ENCODE data around the gene PDGFRB. TPM values are rescaled to one million over a fixed set of nuclear protein-coding genes. Genes with fewer than 3 reads are reported as not detected.
A peak's percentile ranks its signal among the peaks of the same experiment; 100 is the strongest.

PDGFRB gene
- total RNA-seq, 2 experiments from 2014 or later, result 0.58 to 0.74 TPM

- H3K36me3 Mint-ChIP-seq (ENCODE audit: low read depth), result no peaks in the 10 kb centered on the region
- H3K4me3 Mint-ChIP-seq, result no peak overlapping the region
- no peaks in the 10 kb centered on the region for H3K27me3 Mint-ChIP-seq
- ChIA-PET POLR2A (no interaction called here), CTCF (interaction anchor here (0.6 to 2.1 kb wide), 13 partner anchors 18 to 306 kb away, joined by 3 to 13 read pairs (median 3); no protein-coding TSS in a partner anchor)
- ATAC-seq (peak; percentile 93), DNase-seq (peak; percentile 68)
- TF ChIP-seq, protein P1, sequence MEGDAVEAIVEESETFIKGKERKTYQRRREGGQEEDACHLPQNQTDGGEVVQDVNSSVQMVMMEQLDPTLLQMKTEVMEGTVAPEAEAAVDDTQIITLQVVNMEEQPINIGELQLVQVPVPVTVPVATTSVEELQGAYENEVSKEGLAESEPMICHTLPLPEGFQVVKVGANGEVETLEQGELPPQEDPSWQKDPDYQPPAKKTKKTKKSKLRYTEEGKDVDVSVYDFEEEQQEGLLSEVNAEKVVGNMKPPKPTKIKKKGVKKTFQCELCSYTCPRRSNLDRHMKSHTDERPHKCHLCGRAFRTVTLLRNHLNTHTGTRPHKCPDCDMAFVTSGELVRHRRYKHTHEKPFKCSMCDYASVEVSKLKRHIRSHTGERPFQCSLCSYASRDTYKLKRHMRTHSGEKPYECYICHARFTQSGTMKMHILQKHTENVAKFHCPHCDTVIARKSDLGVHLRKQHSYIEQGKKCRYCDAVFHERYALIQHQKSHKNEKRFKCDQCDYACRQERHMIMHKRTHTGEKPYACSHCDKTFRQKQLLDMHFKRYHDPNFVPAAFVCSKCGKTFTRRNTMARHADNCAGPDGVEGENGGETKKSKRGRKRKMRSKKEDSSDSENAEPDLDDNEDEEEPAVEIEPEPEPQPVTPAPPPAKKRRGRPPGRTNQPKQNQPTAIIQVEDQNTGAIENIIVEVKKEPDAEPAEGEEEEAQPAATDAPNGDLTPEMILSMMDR (IDR thresholded peaks at IDR 0.05), result peak; percentile 88
- no peaks in the 10 kb centered on the region for H3K9me3 Mint-ChIP-seq
- no peak overlapping the region for H3K27ac Mint-ChIP-seq
- no peaks in the 10 kb centered on the region for H3K4me1 Mint-ChIP-seq (ENCODE audit: low read depth)
- intact Hi-C loops (cut with micrococcal nuclease), result loop anchor here (2.0 kb wide), 1 partner anchor 89 kb away; no protein-coding TSS in a partner anchor
Measured at GRCh38 chr5:150129813-150130492, 25.7 kb downstream of the PDGFRB start.

GRCh38 chr5:150129454-150129812 lies 26.2 kb downstream of the PDGFRB start:
- Mint-ChIP-seq H3K27ac (no peak overlapping the region), H3K4me1 (ENCODE audit: low read depth) (no peaks in the 10 kb centered on the region), H3K9me3 (no peaks in the 10 kb centered on the region), H3K27me3 (no peaks in the 10 kb centered on the region), H3K36me3 (ENCODE audit: low read depth) (no peaks in the 10 kb centered on the region), H3K4me3 (no peak overlapping the region)
- ATAC-seq, result no peak
- DNase-seq, result no peak
- TF ChIP-seq, protein P1 (IDR thresholded peaks at IDR 0.05), result no peak
- ChIA-PET POLR2A (no interaction called here), CTCF (interaction anchor here (1.1 to 2.0 kb wide), 5 partner anchors 17 to 176 kb away, joined by 3 to 13 read pairs (median 3); no protein-coding TSS in a partner anchor)
- intact Hi-C loops (cut with micrococcal nuclease), result no loop called here

DNA sequence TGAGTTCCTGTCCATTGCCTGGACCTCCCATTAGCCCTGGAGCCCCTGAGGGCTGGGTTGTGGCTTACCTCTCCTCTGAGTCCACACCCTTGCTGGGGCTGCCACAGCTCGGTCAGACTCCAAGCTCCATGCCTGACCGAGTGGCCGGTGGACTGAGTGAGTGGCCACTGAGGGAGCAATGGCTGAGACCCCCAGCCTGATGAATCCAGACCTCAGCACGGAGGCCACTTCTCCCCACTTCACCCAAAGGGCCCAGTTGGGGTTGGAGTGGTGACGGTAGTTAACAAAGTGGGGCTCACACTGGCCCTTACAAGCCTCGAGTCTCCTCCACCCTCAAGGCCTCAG lies 28.8 kb downstream of the PDGFRB start:
- Mint-ChIP-seq H3K4me1 (ENCODE audit: low read depth) (no peaks in the 10 kb centered on the region), H3K27ac (no peak overlapping the region), H3K9me3 (no peaks in the 10 kb centered on the region), H3K4me3 (no peak overlapping the region), H3K36me3 (ENCODE audit: low read depth) (no peaks in the 10 kb centered on the region), H3K27me3 (no peaks in the 10 kb centered on the region)
- ChIA-PET CTCF (interaction anchor here (1.4 to 1.6 kb wide), 2 partner anchors 12 to 179 kb away, joined by 3 read pairs; no protein-coding TSS in a partner anchor), POLR2A (interaction anchor here (0.7 kb wide), 1 partner anchor 68 kb away, joined by 3 read pairs; no protein-coding TSS in a partner anchor)
- intact Hi-C loops (cut with micrococcal nuclease), result no loop called here
- no peak for DNase-seq
- TF ChIP-seq, protein P1 (IDR thresholded peaks at IDR 0.05), result no peak
- no peak for ATAC-seq

- no peaks in the 10 kb centered on the region for H3K27me3 Mint-ChIP-seq
- H3K9me3 Mint-ChIP-seq, result no peaks in the 10 kb centered on the region
- ATAC-seq (no peak), DNase-seq (no peak)
- TF ChIP-seq, protein P1 (IDR thresholded peaks at IDR 0.05), result no peak
- intact Hi-C loops (cut with micrococcal nuclease), result no loop called here
- no peaks in the 10 kb centered on the region for H3K4me1 Mint-ChIP-seq (ENCODE audit: low read depth)
- ChIA-PET POLR2A (interaction anchor here (0.7 kb wide), 1 partner anchor 68 kb away, joined by 3 read pairs; no protein-coding TSS in a partner anchor), CTCF (interaction anchor here (1.4 kb wide), 1 partner anchor 12 kb away, joined by 3 read pairs; no protein-coding TSS in a partner anchor)
- no peak overlapping the region for H3K27ac Mint-ChIP-seq
- no peaks in the 10 kb centered on the region for H3K36me3 Mint-ChIP-seq (ENCODE audit: low read depth)
- H3K4me3 Mint-ChIP-seq, result no peak overlapping the region
Measured at GRCh38 chr5:150126199-150126920, 29.3 kb downstream of the PDGFRB start.

DNA sequence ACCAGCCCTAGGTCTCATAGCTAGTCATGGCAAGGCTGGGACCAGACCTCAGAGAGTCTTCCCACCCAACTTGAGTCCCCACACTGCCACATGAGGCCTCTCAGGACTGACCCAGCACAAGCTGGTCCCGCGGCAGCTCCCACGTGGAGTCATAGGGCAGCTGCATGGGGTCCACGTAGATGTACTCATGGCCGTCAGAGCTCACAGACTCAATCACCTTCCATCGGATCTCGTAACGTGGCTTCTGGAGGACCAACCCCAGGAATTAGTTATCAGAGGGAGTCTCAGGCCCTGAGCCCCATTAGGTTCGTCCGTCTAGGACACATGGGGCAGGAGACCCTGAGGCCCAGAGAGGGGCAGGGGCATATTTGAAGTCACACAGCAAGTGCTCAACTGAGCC lies 30.3 kb downstream of the PDGFRB start:
- H3K4me3 Mint-ChIP-seq, result no peak overlapping the region
- TF ChIP-seq, protein P1 (IDR thresholded peaks at IDR 0.05), result no peak
- intact Hi-C loops (cut with micrococcal nuclease), result no loop called here
- ATAC-seq (no peak), DNase-seq (no peak)
- H3K36me3 Mint-ChIP-seq (ENCODE audit: low read depth), result no peaks in the 10 kb centered on the region
- CTCF ChIA-PET, result interaction anchor here (1.4 kb wide), 1 partner anchor 13 kb away, joined by 3 read pairs; no protein-coding TSS in a partner anchor
- H3K27ac Mint-ChIP-seq, result no peak overlapping the region
- no peaks in the 10 kb centered on the region for H3K27me3 Mint-ChIP-seq
- H3K9me3 Mint-ChIP-seq, result no peaks in the 10 kb centered on the region
- no peaks in the 10 kb centered on the region for H3K4me1 Mint-ChIP-seq (ENCODE audit: low read depth)
- POLR2A ChIA-PET, result no interaction called here

Data from activated CD8-positive, alpha-beta T cell treated with anti-CD3 and anti-CD28 coated beads for 36 hours (primary cell).